A204.1 (cell line): ENCODE results near the gene CLDN19.
"Not testable (repeated sequence)": the region's sequence is repeated elsewhere in the genome, so short reads cannot be mapped to it uniquely, and the experiment has no call there.

ENCODE experiments used
- FAIRE-seq: peaks from 2 replicates; lab custom pipeline; 2012; peaks lifted over from hg19 to GRCh38; lab: Jason Lieb, UNC

Gene CLDN19

DNA sequence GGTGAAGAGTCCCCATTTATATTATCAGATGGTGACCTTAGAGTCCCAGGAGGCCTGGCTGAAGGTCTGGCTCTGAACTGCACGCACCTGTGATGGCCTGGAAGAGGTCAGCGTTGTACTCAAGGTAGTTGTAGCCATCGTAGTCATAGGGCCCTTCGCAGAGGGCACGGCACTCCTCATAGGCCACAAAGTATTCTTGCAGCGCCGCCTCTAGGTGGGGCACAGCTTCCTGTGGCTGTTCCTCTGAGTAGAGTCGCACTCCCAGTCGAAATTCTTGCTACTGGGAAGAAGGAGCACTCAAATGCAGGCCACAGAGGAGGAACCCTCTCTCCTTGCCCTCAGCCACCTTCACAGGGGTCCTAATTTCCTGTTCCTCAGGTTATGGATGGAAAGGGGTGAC, 19.1 kb upstream of the CLDN19 start:
- FAIRE-seq = no peak

DNA sequence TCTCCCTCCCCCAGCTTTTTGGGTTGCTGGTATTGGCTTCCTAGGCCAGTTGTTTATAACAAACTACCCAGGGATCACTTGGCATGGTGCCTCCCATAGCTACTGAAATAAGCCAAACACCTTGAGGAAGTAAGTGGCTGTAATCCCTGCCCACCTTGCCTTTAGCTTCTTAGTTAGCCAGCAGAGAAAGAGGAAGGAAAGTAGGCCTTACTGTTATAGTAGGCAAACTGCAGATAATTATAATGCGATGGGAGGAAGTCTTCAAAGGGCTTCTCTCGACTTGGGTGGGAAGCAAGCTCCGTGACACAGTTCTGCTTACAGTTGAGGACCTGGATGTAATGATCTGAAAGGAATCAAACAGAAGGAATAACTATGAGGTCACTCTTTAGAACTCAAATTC, 18.6 kb upstream of the CLDN19 start:
- no peak for FAIRE-seq

DNA sequence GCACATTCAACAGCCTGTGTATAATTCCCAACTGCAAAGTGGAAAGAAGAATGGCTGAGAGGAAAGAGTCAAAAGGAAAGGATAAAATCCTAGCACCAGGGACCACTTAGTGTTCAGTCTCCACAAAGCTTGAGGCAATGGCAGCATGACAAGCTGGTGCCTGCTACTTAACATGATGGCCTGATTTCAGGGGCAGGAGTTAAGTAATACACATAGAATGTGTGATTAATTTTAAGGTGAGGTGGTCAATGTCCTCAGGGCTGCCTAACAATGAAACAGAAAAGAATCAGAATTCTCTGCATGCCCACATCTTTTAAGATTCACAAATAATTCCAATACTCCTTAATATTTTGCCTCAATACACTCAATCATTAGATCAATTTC, 17.8 kb upstream of the CLDN19 start:
- FAIRE-seq = no peak

DNA sequence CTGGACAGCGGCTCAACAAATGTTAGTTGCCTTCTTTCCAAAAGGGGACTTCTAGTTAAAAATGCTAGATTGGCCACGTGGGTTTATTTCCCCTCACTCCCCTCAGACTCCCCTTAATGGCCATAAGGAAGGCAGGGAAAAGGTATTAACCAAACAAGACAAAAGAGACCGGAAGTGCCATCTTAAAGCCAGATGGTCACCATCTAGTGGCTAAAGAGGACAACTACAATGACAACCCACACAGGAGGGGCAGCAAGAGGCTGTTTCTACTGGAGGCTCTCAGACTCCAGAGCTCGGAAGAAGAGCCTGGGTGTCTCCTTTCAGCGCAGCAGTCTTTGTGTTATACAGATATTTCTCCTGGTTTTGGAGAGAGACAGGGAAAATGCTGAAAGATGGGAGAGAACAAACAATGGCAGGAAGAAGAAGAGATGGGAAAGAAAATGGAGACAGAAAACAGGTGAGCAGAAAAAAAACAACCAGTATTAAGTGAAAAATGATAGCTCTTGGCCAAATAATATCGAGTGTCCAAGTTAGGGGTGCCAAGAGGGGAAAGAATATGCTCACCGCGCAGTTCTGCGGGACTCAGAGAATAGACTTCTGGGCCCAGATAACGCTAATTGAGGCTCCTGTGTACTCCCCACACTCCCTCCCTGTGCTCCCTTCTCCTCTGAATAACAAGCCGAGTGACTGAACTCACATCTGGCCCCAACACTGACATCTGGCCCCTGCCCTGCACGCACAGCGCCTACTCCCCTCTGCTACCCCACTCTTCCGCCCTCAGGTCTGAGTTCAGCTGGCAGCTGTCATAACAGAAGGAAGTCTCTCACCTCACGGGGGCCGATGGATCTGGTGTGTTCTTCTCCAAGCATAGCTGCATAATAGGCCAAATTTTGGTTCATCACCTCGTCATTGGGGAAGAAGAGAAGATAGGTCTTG, 17.2 kb upstream of the CLDN19 start:
- FAIRE-seq = peak; percentile 25

DNA sequence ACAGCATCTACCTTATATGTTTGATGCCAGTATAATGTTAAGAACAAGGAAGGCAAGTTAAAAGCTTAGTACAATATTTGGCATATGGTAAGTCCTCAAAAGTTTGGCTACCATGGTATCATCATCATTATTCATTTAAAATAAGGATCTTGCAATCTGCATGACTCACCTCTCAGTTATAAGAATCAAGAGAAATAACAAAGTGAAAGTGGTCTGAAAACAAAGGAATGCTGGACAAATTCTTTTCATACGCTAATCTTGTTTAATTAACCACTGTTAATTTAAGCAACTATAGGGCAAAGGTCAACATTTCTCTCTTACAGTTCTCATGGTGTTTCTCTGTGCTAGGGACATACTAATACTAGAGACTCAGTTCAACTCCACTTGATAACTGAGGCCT, 13.0 kb upstream of the CLDN19 start:
- no peak for FAIRE-seq

DNA sequence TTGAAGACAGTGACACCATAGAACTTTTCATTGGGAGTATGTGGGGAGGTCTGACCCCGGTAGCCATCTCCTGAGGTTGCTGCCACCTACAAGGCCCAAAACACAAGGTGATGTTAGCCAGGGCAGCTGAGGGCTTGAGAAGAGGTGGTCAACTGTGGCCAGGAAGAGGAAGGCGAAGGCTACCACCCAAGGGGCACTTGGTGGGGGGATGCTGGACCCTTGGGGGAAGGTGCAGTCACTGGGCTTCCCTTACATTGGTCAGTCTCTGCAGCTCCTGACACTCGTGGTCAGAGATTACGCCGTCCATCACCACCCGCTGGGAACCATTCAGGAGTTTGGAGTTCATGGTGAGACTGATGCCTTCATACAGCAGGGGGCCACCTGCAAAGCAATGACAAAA, 12.2 kb upstream of the CLDN19 start:
- FAIRE-seq = no peak

DNA sequence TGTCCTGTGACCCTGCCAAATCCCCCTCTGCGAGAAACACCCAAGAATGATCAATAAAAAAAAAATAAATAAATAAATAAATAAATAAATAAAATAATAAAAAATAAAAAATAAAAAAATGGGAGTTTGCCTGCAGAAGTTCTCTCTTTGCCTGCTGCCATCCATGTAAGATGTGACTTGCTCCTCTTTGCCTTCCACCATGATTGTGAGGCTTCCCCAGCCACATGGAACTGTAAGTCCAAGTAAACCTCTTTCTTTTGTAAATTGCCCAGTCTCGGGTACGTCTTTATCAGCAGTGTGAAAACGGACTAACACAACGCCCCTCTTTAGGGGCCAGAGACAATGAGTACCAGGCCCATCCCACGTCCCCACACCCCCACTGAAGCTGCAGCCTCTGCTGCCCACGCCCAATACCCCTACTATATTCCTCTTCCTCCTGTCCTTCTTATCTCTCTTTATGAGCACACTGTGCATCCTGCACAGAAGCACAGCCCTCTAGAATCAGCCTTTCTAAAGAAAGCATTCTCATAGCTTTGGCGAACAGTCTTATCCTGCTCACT, 11.6 kb upstream of the CLDN19 start:
- not testable (repeated sequence) for FAIRE-seq

DNA sequence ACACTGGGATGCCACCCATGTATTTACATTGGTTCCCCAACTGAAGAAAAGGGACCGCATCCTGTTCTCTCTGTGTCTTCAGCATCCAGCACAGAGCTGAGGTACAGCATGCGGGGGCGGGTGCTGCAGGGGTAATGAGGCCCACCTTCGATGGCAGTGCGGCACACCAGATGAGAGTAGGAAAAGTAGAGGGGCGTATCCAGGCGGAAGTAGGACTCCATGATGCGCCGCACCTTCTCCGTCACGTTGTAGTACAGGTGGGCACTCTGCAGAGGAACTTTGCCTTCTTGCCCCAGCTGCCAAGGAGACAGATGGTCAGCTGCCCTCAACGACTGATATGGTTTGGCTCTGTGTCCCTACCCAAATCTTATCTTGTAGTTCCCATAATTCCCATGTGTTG, 10.0 kb upstream of the CLDN19 start:
- no peak for FAIRE-seq

DNA sequence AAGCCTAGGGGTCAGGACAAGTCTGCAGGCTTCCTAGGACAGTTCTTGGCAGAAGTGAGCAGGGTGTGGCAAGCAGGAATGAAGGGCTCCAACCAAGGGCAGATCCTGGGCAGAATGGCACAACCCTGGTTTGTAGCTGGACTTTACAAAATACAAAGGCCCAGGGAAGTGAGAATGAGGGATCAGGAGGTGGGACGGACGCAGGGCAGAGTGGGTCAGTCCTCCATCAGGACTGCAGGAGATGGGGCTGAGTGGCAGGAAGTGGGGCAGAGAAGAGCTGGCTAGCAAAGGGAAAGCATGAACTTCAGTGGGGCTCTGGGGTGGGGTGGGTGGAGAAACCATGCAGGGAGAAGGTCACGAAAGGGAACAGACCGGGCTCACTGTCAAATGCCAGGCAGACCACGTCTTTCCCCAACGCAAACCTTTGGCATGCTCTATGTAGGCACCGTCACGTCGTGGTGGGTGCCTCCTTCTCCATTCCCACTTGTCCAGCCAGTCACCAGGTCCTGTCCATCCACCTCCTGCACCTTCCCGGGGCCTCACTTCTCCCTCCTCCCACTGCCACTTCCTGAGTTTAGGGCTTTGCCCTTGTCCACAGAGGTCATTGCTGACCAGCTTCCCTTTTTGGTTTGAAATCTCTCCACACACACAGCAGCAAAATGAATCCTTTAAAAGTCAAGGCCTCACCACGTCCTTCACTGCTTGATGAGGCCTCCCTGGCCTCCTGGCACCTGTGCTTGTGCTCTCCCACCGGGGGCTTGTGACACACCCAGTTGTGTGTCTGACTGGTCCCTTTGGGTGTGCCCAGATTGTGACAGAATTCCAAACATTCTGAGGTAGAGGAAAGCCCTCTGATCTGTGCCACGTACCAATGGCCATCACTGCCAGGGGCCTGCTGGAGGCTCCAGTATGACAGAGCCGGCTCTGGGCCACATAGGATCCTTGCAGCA, 8.7 kb upstream of the CLDN19 start:
- no peak for FAIRE-seq

DNA sequence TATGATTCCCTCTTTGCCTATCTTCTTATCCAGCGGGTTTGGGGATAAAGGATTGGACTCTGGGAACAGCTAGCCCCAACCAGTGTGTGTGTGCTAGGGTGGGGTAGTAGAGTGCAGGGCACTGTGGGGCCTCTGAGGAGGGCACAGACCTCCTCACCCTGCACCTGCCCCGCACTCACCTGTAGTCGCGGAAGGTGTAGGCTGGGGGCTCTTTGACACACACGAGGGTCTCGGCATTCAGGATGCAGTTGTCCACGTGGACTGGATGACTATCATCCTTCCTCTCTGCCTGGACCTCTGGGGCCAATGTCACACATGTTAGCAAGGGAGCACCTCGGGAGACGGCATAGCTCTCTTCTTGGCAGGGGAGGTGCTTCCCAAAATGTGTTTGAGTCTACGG, 8.0 kb upstream of the CLDN19 start:
- FAIRE-seq = no peak

DNA sequence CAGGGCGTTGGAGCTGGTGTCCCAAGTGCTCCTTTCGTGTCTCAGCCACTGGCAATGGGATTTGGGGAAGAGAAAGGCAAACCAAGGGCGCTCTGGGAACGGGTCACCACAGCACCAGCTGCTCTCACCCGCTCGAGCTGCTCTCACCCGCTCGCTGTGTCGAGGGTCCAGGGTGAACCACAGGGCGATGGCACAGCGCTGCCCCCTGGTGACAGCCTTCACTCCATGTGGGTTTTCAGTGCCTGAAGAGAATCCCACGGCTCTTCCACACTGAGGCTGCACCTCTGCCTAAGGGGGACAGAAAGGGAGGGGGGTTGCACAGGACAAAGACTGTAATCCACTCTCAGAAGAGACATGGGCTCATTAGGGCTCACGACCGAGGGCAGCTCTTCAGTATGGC, 7.1 kb upstream of the CLDN19 start:
- FAIRE-seq = no peak

DNA sequence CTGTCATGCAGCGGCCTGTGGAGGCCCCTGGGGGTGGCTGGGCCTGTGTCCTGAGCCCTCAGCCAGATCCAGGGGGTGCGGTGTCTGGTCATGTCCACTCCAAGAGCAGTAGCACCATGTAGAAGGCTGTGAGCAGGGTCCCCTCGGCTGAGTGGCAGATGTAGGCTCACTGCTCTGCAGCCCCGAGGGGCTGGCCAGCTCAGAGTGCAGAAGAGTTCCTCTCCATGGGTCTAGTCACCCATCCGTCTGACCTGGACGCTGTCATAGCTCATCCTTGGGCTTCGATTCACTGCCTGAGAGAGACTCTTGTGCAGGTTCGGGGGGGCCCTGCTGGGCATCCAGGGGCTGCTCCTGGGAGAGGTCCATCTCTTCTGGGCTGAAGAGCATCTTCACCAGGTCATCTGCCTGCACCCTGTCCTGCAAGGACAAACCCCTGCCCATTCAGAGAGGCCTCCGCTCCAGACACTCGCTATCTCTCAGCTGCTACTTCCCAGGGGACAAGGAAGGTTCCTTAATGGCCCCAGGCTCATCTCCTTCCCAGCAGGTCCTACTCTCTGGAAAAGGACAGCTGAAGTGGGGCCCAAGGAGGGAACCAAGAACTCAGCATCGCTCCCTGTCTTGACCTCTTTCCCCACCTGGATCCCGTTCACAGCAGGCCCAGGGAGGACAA, 6.5 kb upstream of the CLDN19 start:
- no peak for FAIRE-seq

DNA sequence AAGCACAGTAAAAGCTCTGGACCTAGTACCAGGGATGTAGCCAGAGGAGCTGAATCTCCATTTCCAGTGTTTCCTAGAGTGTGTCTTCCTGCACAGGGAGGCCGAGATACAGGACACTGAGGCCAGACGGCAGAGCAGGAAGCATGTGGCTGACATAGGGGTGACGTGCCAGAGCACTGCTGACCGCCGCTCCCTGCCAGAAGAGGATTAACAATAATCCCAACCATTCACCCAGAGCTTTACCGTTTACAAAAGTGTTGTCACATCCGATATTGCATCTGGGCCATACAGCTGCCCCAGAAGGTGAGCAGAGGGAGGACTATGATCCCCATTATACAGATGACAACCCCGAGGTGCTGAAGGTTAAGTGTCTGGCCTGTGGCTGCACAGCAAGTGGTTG, 5.8 kb upstream of the CLDN19 start:
- no peak for FAIRE-seq

DNA sequence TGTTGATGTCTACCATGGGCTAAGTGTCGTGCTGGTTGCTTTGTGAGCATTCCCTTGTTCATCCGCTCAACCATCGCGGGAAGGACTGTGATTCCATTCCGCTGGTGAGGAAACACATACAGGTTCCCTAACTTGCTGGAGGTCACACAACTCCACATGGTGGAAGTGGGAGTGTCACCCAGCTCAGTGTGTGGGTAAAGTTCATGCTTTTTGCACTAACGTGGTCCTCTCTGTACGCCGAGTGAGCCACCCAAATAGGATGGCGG, 4.0 kb upstream of the CLDN19 start:
- no peak for FAIRE-seq

DNA sequence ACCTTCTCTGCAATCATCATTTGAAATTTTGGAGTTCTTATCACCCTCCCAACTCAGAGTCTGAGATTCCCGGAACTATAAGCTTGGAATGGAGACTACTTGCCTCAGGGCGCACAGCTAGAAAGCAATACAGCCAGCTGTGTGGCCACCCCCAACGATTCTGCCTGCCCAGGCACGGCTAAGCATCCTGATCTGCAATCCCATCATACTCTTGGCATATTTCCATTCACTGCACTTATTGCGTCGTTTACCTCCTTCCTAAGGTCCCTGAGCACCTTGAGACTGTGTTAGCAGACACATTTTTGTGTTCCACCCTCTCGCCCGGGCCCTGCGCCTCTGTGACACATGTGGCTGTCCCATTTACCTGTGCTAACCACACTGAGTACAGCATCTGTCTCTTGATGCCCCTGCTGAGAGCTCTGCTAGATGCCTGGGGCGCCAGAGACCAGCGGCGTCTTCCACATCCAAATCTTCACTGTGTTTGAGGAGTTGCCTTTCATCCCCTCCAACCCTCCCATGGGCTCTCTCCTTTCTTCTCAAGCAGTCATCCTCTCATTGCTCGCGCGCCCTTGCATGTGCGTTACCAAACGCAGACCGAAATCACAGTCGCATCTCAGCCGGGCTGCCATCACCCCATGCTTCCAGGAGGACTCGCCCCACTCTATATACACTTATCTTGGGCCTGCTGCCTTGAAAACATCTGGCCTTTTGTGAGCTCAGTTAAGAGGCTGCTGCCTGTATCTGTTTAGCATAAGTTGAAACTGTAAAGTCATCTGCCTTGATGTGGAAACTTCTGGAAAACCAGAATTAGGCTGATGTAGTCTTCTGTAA, 3.5 kb upstream of the CLDN19 start:
- FAIRE-seq = no peak

DNA sequence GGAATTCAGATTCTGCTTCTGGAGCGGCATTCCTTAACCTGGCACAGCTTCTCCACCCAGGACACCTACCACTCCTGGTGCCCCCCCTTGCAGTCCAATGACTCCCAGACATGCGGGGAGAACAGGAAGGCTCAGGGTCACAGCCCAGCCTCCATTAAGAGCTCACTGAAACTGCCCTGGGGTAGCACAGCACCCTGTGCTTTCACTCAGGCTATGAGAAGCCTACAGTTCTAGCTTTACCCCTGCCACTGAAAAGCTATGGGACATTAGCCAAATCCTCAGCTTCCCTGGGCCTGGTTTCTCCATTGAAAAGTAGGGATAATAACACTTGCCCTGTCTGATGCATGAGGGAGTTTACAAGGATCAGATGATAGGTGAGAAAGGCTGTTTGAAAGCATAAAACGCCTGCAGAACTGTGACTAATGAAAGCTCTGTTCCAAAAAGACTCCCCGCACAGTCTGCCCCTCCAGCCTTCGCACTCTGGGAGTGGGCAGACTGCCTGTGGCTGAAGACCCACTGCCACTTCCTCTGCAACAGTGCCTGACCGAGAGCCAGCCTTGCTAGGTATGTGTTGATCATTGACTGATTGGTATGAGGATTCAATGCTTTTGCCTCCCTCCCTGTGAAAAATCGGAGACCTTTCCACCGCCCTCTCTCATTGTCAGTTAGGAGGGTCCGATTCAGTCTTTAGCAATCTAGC, 2.7 kb upstream of the CLDN19 start:
- no peak for FAIRE-seq

DNA sequence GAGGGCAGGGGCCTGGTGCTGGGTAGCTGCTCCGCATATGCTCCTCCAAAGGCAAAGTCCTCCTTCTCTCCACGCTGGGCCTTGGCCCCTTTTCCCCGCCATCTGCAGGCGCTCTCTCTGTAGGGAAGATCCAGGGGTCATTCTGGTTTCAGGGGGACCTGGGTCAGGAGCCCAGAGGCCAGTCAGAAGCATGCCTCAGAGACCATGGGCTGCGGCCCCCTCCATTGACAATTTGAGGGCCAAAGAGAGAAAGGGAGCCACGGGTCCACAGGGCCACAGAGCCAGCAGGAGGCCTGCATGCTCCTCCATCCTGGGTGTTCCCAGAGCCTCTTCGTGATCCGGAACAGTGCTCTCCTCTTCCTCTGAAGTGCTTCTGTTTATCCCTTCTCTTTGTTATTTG, 2.1 kb upstream of the CLDN19 start:
- no peak for FAIRE-seq

DNA sequence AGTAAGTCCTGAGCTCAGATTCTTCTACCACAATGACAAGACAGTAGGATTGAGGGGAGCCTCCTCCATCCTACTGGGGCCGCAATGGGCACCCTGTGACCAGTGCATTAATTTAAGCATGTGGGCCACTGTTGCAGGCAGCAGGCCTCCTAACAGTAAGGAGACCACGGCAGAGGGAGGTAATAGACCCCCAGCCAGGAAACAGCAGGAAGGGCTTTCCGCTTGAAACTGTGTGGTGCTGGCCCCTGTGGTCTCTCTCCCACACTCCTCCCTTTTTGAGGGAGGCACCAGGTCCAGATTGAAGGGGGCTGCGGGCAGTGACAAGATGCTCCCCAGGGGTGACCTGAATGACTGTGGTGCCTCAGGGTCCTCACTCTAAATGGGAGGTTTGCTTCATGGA, 1.7 kb upstream of the CLDN19 start:
- no peak for FAIRE-seq

DNA sequence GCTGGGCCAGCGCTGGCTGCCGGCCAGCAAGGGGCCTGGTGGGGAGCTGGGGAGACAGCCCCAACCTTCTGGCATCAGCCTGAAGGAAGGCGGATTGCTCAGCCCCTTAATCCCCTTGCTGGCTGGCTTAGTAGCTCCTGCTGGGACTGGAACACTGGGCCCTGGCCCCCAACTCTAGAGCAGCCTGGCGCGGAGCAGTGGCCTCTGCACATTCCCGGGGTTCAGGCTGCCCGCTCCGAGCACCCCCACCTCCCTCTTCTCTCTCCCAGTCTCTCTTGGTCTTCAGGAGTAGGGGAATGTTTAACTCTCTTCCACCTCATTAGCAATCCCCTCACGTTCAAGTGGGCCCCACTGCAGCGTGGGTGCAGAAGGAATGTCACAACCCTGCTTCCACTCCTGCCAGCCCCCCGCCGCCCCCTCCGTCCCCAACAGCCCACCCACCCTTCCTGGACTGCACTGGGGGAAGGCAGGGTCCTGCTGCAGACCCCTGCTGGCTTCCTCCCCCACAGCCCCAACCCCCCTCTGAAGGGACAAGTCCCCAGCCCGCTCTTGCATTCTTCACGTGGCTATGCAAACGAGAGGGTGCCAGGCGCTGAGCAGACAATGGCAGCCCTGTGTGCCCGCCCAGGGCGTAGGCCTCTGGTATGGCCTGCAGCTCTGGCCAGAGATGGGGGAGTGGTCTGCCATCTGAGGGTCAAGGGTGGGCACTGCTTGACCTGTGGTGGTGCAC, 980 bp upstream of the CLDN19 start:
- no peak for FAIRE-seq

DNA sequence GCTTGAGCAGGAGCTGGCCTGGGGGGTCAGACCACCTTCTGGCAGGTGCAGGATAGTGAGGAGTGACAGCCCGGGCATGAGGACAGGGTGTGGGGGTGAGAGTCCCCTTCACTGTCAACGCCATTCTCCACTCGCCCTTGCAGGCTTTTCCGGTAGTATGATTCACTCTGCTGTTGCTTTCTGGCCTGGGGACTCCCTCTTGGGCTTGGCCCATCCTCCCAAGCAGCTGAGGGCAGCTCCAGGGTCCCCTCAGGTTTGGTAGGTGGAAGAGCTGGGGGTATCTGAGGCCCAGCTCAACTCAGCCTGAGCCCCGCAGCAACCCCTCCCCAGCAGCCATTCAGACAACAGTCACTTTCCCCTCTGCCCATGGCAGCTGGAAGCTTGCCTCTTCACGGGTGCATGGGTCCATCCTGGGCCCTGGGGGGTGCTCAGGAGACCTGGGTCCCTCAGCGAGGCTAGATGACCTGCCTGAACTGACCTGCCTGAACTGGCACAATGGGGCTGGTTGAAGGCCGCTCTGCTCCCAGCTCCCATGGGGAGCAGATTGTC, 1.3 kb downstream of the CLDN19 start:
- FAIRE-seq = no peak
